Thyroid gland (tissue), 4 donors: ENCODE data around the gene CDH20. TPM values are rescaled to one million over a fixed set of nuclear protein-coding genes. Genes with fewer than 3 reads are reported as not detected.

Experiments used
- DNase-seq, 2 donors: peaks; one replicate each; pipeline ENCODE4 v3.0.0-alpha.2; 2019
- H3K27ac ChIP-seq, 3 donors: fragments of 200-600 bp; sonication (generic); 1 replicate in 2 of 3; 2 replicates in 1 of 3; pipeline ENCODE4 v1.5.1; 2016 to 2019; ENCODE audit warnings: mild to moderate bottlenecking in 1 of 3, moderate library complexity in 1 of 3
- H3K27me3 ChIP-seq: fragments of 200-600 bp; sonication (generic); one replicate; pipeline ENCODE4 v1.5.1; 2019
- H3K36me3 ChIP-seq, 2 donors: fragments of 200-600 bp; sonication (generic); one replicate each; pipeline ENCODE4 v1.5.1; 2016 to 2019
- H3K4me1 ChIP-seq, 2 donors: fragments of 200-600 bp; sonication (generic); one replicate each; pipeline ENCODE4 v1.5.1; 2017 to 2019
- H3K4me3 ChIP-seq, 3 donors: fragments of 200-600 bp; sonication (generic); replicated peaks in 1 of 3; 1 replicate in 2 of 3; 2 replicates in 1 of 3; pipeline ENCODE4 v1.5.1; 2016; ENCODE audit warnings: mild to moderate bottlenecking in 1 of 3
- H3K9me3 ChIP-seq: fragments of 200-600 bp; sonication (generic); one replicate; pipeline ENCODE4 v1.5.1; 2017
- POLR2A ChIP-seq, 2 donors: fragments of 450-650 bp; IDR thresholded peaks; one replicate each; pipeline ENCODE4 v1.6.1; 2017; ENCODE audit warnings: antibody characterized with exemption in 2 of 2, mild to moderate bottlenecking in 2 of 2, moderate library complexity in 1 of 2
- WGBS, 2 donors: methylation state at CpG; one replicate each; pipeline ENCODE4 v1.1.5; 2017; 5-methylcytosine and 5-hydroxymethylcytosine counted together
- intact Hi-C: fragments of 100-400 bp; cut with DNase I; formaldehyde crosslinking; loops from one replicate; pipeline ENCODE4 v1.15.1; 2023
- total RNA-seq, 4 donors: library from RNA; depleted of rRNA; stranded (reverse); fragments of >200 nt; gene quantifications; one replicate each; pipeline ENCODE4 v1.2.3, GENCODE V29; 2016
- TF ChIP-seq, protein P1 (sequence below), 6 experiments: fragments of 200-600 bp in 3 of 6; fragments of 450-650 bp in 3 of 6; sonication (generic) in 3 of 6; IDR thresholded peaks; one replicate each; pipeline ENCODE4 v1.5.1; 2016 to 2019; ENCODE audit warnings: antibody characterized with exemption in 6 of 6, mild to moderate bottlenecking in 2 of 6, inconsistent platforms in 1 of 6, moderate library complexity in 1 of 6

The CDH20 gene
- total RNA-seq, 4 donors from 2014 or later = 0.39 to 1.2 (median 0.65) TPM

DNA sequence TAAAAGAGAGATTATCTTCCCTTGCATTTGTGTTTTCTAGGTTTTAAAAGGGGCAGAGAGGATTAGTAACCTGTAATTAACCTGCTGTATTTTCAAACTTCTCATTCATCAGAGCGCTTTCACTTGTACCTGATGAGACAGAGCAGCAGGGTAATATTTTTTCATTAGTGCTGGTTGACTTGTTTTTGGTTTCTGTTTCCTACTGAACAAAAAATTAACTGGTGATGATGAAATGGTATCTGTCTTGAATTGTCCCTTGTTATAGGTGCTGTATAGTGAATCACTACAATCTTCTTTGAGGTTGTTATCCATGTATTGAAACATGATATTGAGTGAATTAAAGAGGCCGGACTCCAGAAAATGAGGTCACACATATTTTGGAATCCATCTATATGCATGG, 37.9 kb downstream of the CDH20 start:
- DNase-seq = no peak
- no peaks in the 10 kb centered on the region for H3K4me1 ChIP-seq
- intact Hi-C loops = no loop called here
- H3K27me3 ChIP-seq = no peaks in the 10 kb centered on the region
- H3K9me3 ChIP-seq = no peaks in the 10 kb centered on the region
- H3K4me3 ChIP-seq = no peak overlapping the region
- H3K27ac ChIP-seq = no peak overlapping the region
- WGBS, 2 donors = 95 to 100% methylated on average over 2 of the region's 2 CpGs
- no peaks in the 10 kb centered on the region for H3K36me3 ChIP-seq
- TF ChIP-seq POLR2A (IDR thresholded peaks at IDR 0.05) = no peak
- TF ChIP-seq, protein P1, sequence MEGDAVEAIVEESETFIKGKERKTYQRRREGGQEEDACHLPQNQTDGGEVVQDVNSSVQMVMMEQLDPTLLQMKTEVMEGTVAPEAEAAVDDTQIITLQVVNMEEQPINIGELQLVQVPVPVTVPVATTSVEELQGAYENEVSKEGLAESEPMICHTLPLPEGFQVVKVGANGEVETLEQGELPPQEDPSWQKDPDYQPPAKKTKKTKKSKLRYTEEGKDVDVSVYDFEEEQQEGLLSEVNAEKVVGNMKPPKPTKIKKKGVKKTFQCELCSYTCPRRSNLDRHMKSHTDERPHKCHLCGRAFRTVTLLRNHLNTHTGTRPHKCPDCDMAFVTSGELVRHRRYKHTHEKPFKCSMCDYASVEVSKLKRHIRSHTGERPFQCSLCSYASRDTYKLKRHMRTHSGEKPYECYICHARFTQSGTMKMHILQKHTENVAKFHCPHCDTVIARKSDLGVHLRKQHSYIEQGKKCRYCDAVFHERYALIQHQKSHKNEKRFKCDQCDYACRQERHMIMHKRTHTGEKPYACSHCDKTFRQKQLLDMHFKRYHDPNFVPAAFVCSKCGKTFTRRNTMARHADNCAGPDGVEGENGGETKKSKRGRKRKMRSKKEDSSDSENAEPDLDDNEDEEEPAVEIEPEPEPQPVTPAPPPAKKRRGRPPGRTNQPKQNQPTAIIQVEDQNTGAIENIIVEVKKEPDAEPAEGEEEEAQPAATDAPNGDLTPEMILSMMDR (IDR thresholded peaks at IDR 0.05) = no peak

DNA sequence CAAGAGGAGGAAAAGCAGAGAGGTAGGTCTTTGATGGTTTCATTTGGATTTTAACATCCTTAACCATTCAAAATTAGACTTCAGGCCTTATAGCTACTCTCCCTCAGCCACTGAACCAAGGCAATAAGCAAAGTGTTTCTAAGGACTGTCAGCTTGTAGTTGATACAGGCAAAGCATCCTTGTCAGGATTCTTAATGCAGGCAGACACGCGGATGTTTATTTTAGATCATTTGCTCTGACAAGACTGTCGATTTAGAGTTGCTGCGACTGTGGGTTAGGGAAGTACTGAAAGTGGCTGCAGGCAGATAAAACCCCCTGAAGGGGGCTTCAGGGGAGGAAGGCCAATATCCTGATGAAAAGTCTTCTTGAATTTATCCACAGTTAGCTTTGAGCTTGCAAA, 46.6 kb downstream of the CDH20 start:
- no peaks in the 10 kb centered on the region for H3K9me3 ChIP-seq
- no peak for DNase-seq
- intact Hi-C loops = no loop called here
- no peaks in the 10 kb centered on the region for H3K36me3 ChIP-seq
- H3K27ac ChIP-seq = no peak overlapping the region
- H3K27me3 ChIP-seq = no peaks in the 10 kb centered on the region
- H3K4me3 ChIP-seq = no peak overlapping the region
- 16 to 23% methylated on average over 4 of the region's 4 CpGs for WGBS, 2 donors
- H3K4me1 ChIP-seq = no peaks in the 10 kb centered on the region
- no peak for TF ChIP-seq POLR2A (IDR thresholded peaks at IDR 0.05)
- TF ChIP-seq, protein P1 (IDR thresholded peaks at IDR 0.05) = no peak

DNA sequence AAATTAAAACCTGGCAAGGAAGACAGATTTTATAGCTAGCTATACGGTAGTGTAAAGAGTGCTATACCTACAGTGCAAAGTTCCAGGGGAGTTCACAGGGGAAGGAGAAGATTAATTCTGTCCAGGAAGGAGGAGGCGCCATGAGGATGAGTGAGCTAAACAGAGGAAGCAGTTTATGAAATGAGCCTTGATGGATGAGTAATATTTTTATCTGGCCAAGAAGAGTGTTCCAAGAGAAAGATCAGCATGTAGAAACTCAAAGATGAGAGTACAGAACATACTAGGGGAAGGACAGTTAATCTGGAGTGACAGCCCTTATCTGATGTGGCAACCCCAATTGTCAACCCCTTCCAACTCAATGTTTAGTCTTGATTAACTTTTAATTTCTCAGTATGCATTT, 54.8 kb downstream of the CDH20 start:
- Histone ChIP-seq H3K36me3 (no peaks in the 10 kb centered on the region), H3K9me3 (no peaks in the 10 kb centered on the region), H3K4me3 (no peak overlapping the region), H3K27me3 (no peaks in the 10 kb centered on the region), H3K27ac (no peak overlapping the region), H3K4me1 (no peaks in the 10 kb centered on the region)
- WGBS, 2 donors = 76% methylated on average over 2 of the region's 2 CpGs
- DNase-seq = no peak
- intact Hi-C loops = no loop called here
- no peak for TF ChIP-seq POLR2A (IDR thresholded peaks at IDR 0.05)

DNA sequence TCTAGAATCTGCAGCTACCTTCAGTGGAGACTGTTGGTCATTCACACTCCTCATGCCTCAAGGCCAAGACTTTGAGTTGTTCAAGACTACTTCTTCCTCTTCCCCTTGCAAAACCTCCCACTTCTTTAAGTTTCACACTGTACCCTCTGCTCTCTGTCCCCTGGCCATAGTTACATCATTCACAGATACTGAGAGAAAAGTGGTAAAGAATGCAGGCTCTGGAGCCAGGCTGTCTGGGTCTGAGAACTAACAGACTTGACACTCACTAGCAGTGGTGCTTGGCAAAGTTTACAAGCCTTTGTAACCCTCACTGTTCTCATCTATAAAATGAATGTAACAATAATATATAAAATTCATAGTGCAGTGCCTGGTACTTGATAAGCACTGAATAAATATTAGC, 61.8 kb downstream of the CDH20 start:
- no peak for DNase-seq
- no peaks in the 10 kb centered on the region for H3K27me3 ChIP-seq

DNA sequence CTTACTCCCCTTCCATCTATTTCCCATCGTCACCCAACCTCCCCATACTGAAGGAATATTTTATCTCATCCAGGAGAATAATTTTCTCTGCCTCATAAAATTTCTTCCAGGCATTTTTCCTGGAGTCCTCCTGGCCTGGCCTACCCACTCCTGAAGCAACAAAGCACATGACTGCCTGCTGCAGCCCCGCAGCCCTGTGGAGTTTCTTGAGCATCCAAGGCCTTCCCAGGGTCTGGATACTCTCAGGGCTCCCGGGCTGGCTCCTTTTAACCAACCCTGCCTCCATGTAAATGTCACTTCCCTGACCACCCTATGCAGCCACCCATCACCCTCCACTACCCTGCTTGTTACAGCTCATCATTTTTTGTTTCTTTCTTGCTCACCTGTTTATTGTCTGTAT, 64.0 kb downstream of the CDH20 start:
- Histone ChIP-seq H3K27me3 (no peaks in the 10 kb centered on the region), H3K36me3 (no peaks in the 10 kb centered on the region), H3K9me3 (no peaks in the 10 kb centered on the region), H3K4me1 (no peaks in the 10 kb centered on the region), H3K4me3 (no peak overlapping the region), H3K27ac (no peak overlapping the region)
- TF ChIP-seq, protein P1 (IDR thresholded peaks at IDR 0.05) = no peak
- no peak for TF ChIP-seq POLR2A (IDR thresholded peaks at IDR 0.05)
- intact Hi-C loops = no loop called here
- no peak for DNase-seq
- WGBS, 2 donors = 67 to 77% methylated on average over 3 of the region's 3 CpGs

More for the DNA sequence above, 61.8 kb downstream of the CDH20 start:
- no peaks in the 10 kb centered on the region for H3K36me3 ChIP-seq
- intact Hi-C loops = no loop called here
- H3K4me3 ChIP-seq = no peak overlapping the region
- H3K4me1 ChIP-seq = no peaks in the 10 kb centered on the region
- no peak overlapping the region for H3K27ac ChIP-seq
- H3K9me3 ChIP-seq = no peaks in the 10 kb centered on the region
- no peak for TF ChIP-seq POLR2A (IDR thresholded peaks at IDR 0.05)
- TF ChIP-seq, protein P1 (IDR thresholded peaks at IDR 0.05) = no peak
